Dendritic cell treated with granulocyte-macrophage colony-stimulating factor and Interleukin-4, amounts not matched to agents 40 ng/mL and 50 ng/mL, for 4 days (primary cell): ENCODE data around the gene ETDA.
"Not testable (repeated sequence)": the region's sequence is repeated elsewhere in the genome, so short reads cannot be mapped to it uniquely, and the experiment has no call there.

Experiments
- H3K27ac Mint-ChIP-seq: one replicate; pipeline ENCODE4 v1.8.0; 2022; ENCODE audit warnings: mild to moderate bottlenecking, mixed read lengths
- H3K27me3 Mint-ChIP-seq: one replicate; pipeline ENCODE4 v1.8.0; 2022; ENCODE audit warnings: mild to moderate bottlenecking, mixed read lengths
- H3K36me3 Mint-ChIP-seq: one replicate; pipeline ENCODE4 v1.8.0; 2022; ENCODE audit warnings: low read depth, mixed read lengths
- H3K4me1 Mint-ChIP-seq: one replicate; pipeline ENCODE4 v1.8.0; 2022; ENCODE audit warnings: low read depth, mixed read lengths
- H3K4me3 Mint-ChIP-seq: one replicate; pipeline ENCODE4 v1.8.0; 2022; ENCODE audit warnings: mild to moderate bottlenecking, moderate library complexity, mixed read lengths
- H3K9me3 Mint-ChIP-seq: one replicate; pipeline ENCODE4 v1.8.0; 2022; ENCODE audit warnings: mixed read lengths
- intact Hi-C: fragments of 100-400 bp; cut with micrococcal nuclease; formaldehyde crosslinking; loops from one replicate; pipeline ENCODE4 v1.15.0; 2022

ETDA gene

DNA sequence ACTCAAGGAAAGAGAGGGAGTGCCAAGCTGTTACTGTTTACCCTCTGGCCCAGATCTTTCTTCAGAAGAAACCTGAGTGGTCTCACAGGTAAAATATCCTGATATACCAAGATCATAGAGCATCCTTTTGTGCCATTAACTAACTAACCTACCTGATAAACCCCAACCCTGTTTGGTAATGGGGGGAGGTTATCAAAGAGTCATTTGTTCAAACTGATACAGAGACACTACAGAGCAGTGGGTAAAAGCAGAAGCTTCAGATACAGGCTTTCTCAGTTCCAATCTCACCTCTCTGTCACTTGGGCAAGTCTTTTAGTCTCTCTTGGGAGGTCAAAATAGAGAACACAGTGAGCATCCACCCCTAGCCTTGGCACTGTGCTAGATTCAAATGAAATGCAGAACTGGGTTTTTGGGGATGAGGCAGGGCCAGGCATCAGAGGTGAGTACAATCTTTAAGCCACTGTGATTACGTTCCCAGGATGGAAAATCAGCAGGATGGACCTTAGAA lies at the start of gene ETDA:
Gene ETDA (plus strand): TSS at position 51 of the 508 bp plus-strand sequence. CDS start 1,216 bp downstream, outside the sequence.
- H3K4me3 Mint-ChIP-seq, H3K9me3 Mint-ChIP-seq, H3K27me3 Mint-ChIP-seq, H3K27ac Mint-ChIP-seq, intact Hi-C loops, H3K4me1 Mint-ChIP-seq, H3K36me3 Mint-ChIP-seq: not testable (repeated sequence)

DNA sequence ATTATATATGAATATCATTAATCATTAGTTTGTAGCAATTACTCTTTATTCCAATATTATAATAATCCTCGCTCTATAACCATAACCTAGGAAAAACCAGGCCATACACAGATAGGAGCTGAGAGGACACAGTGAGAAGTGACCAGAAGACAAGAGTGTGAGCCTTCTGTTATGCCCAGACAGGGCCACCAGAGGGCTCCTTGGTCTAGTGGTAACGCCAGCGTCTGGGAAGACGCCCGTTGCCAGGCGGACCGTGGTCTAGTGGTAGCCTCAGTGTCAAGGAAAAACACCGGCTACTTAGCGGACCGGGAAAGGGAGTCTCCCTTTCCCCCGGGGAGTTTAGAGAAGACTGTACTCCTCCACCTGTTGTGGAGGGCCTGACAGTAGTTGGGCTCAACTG lies 45.4 kb upstream of the ETDA start:
- H3K36me3 Mint-ChIP-seq, H3K4me3 Mint-ChIP-seq, H3K27ac Mint-ChIP-seq, H3K4me1 Mint-ChIP-seq, intact Hi-C loops, H3K9me3 Mint-ChIP-seq: not testable (repeated sequence)
- peaks cover 10% of the 10 kb centered on the region for H3K27me3 Mint-ChIP-seq

DNA sequence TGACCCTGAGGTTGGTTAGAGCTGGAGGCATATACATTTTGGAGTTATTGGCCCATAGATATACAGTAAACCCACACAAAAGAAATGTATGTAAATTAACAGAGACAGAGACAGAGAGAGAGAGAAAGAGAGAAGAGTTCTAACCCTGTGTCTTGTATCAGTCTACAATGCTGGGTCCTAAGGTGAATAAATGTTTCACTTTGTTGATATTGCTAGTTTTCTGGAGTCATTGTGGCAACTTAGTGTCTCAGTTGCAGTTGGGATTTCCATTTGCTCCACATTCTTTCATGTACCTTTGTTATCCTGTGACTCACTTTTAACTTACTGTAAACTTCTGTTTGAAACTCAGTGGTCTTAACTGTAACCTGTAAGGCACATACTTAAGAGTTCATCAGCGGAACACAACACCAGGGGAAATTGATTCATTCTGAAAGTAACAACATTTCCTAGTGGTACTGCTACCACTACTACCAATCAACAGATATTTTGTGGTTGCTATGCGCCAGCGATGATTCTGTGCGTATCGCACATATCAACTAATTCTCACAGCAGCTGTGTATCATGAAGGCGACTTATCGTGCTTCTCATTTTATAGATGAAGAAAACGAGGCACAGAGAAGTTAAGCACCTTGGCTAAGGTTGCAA lies 38.5 kb upstream of the ETDA start:
- H3K27me3 Mint-ChIP-seq = peaks cover 4% of the 10 kb centered on the region
- H3K27ac Mint-ChIP-seq = no peak overlapping the region
- H3K4me1 Mint-ChIP-seq = no peaks in the 10 kb centered on the region
- H3K9me3 Mint-ChIP-seq = no peaks in the 10 kb centered on the region
- H3K36me3 Mint-ChIP-seq = no peaks in the 10 kb centered on the region
- intact Hi-C loops = no loop called here
- H3K4me3 Mint-ChIP-seq = no peak overlapping the region

DNA sequence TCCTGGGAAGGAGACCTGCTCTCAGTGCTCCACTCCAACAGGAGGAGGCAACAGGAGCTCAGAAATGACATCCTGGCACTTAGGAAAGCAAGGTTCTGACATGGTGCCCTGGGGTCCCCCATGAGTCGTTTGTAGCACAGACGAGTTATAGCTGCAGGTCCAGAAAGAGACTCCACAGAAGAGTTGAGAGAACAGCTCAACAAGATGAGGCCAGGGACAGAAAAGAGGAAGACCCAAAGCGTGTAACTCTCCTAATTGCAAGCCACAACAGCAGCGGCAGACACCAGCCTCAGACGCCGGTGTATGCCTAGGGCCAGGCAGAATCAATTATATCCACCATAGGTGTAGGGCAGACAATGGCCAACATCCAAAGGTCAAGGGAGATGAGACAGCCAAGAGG lies 5.9 kb upstream of the ETDA start:
- H3K27me3 Mint-ChIP-seq, H3K4me3 Mint-ChIP-seq, H3K4me1 Mint-ChIP-seq, H3K27ac Mint-ChIP-seq, H3K36me3 Mint-ChIP-seq, H3K9me3 Mint-ChIP-seq, intact Hi-C loops: not testable (repeated sequence)

DNA sequence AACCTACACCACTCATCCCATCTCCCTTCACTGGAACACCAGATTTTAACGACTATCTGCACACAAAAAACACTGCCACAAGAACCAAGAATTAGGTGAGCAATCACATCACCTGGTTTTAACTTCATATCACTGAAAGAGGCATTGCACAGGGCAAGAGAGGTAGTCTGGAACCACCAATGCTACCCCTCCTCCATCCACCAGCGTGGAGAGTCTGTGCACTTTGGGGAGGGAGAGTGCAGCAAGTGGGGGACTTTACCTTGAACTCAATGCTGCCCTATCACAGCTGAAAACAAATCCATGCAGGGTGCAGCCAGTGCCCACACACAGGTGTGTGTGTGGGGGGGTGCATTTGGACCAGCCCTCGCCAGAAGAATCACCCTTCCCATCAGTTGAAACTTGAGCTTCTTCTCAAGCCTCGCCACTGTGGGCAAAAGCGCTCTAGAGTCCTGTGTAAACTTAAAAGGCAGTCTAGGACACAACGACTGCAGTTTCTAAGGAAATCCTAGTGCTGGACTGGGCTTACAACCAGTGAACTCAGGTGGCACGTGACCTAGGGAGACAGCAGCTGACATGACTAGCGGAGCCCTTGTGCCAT lies 4.3 kb downstream of the ETDA start:
- H3K36me3 Mint-ChIP-seq, H3K9me3 Mint-ChIP-seq, H3K27ac Mint-ChIP-seq, H3K27me3 Mint-ChIP-seq, intact Hi-C loops, H3K4me1 Mint-ChIP-seq, H3K4me3 Mint-ChIP-seq: not testable (repeated sequence)

DNA sequence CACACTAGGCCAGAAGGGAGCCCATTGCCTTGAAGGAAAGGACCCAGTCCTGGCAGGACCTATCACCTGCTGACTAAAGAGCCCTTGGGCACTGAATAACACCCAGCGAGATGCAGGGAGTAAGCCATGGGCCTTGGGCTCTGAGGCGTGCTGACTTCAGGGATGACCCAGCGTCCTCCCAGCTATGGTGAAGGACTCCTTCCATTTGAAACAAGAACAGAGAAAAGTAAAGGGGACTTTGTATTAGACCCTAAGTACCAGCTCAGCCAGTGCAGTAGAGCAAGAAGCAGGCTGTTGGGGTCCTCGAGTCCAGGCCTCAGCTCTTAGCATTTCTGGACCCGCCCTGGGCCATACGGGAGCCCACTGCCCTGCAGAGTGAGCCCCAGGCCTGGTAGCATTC lies 5.1 kb downstream of the ETDA start:
- H3K9me3 Mint-ChIP-seq = peaks cover 11% of the 10 kb centered on the region
- intact Hi-C loops = no loop called here
- H3K4me1 Mint-ChIP-seq = no peaks in the 10 kb centered on the region
- H3K4me3 Mint-ChIP-seq = no peak overlapping the region
- no peak overlapping the region for H3K27ac Mint-ChIP-seq
- H3K36me3 Mint-ChIP-seq = no peaks in the 10 kb centered on the region
- no peaks in the 10 kb centered on the region for H3K27me3 Mint-ChIP-seq

DNA sequence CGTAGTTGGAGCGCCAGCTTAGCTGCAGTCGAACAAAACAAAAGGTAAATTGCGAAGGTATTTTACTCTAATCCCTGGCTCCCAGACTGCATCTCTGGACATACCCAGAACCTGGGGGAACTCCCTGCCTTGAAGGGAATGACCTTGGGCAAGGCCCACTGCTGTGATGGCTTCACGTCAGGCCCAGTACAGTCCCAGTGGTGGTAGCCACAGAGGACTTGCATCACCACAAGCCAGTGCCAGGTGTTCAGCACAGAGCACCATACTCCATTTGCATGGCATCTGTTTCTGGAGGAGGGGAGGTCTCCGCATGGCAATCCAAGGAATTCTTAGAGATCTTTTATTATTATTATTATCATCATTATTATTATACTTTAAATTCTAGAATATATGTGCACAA lies 5.6 kb downstream of the ETDA start:
- peaks cover 16% of the 10 kb centered on the region for H3K9me3 Mint-ChIP-seq
- H3K27ac Mint-ChIP-seq = no peak overlapping the region
- intact Hi-C loops = no loop called here
- H3K36me3 Mint-ChIP-seq = no peaks in the 10 kb centered on the region
- no peaks in the 10 kb centered on the region for H3K4me1 Mint-ChIP-seq
- no peak overlapping the region for H3K4me3 Mint-ChIP-seq
- H3K27me3 Mint-ChIP-seq = no peaks in the 10 kb centered on the region

DNA sequence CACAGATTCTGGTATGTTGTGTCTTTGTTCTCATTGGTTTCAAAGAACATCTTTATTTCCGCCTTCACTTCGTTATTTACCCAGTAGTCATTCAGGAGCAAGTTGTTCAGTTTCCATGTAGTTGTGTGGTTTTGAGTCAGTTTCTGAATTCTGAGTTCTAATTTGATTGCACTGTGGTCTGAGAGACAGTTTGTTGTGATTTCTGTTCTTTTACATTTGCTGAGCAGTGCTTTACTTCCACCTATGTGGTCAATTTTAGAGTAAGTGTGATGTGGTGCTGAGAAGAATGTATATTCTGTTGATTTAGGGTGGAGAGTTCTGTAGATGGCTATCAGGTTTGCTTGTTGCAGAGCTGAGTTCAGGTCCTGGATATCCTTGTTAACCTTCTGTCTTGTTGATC lies 9.1 kb downstream of the ETDA start:
- H3K27ac Mint-ChIP-seq, H3K4me1 Mint-ChIP-seq, H3K4me3 Mint-ChIP-seq, H3K27me3 Mint-ChIP-seq, intact Hi-C loops, H3K36me3 Mint-ChIP-seq: not testable (repeated sequence)
- H3K9me3 Mint-ChIP-seq = peaks cover 42% of the 10 kb centered on the region

DNA sequence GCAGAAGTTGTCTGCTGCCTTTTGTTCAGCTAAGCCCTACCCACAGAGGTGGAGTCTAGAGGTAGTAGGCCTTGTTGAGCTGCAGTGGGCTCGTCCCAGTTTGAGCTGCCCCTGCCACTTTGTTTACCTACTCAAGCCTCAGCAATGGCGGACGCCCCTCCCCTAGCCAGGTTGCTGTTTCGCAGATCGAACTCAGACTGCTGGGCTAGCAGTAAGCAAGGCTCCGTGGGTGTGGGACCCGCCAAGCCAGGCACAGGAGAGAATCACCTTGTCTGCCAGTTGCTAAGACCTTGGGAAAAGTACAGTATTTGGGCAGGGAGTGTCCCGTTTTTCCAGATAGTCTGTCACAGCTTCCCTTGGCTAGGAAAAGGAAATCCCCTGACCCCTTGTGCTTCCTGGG lies 11.5 kb downstream of the ETDA start:
- peaks cover 42% of the 10 kb centered on the region for H3K9me3 Mint-ChIP-seq
- intact Hi-C loops, H3K36me3 Mint-ChIP-seq, H3K27me3 Mint-ChIP-seq, H3K4me1 Mint-ChIP-seq, H3K4me3 Mint-ChIP-seq, H3K27ac Mint-ChIP-seq: not testable (repeated sequence)

DNA sequence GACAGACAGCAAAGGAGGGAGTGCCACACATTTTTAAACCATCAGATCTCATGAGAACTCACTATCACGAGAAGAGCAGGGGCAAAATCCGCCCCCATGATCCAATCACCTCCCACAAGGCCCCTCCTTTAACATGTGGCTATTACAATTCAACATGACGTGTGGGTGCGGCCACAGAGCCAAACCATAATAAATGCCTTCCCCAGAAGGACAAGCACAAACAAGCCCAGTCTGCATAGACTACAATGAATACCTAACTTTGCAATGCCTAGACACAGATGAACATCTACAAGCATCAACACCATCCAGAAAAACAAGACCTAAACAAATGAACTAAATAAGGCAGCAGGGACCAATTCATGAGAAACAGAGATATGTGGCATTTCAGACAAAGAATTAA lies 12.3 kb downstream of the ETDA start:
- intact Hi-C loops = no loop called here
- Mint-ChIP-seq H3K4me3 (no peak overlapping the region), H3K4me1 (no peaks in the 10 kb centered on the region), H3K36me3 (no peaks in the 10 kb centered on the region), H3K9me3 (peaks cover 42% of the 10 kb centered on the region), H3K27me3 (no peaks in the 10 kb centered on the region), H3K27ac (no peak overlapping the region)

DNA sequence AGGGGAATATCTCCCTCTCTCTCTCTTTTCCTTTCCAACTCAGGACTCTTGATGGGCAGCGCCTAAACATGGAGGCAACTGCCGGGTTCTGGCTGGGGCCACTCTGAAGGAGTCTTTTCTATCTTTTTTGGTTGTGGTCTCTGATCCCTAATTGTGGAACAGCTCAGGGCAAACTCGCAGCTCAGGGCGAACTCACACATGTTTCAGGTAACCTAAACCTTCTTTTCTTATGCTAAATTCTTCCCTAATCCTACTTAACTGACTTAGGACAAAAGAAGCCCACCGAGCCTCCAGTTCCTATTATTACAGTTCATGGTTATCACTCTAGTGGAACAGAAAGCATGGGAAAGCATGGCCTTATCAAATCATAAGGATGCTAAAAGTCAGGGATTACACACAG lies 21.3 kb downstream of the ETDA start:
- Mint-ChIP-seq H3K9me3 (peaks cover 2% of the 10 kb centered on the region), H3K27me3 (no peaks in the 10 kb centered on the region), H3K36me3 (no peaks in the 10 kb centered on the region), H3K4me1 (no peaks in the 10 kb centered on the region), H3K27ac (no peak overlapping the region), H3K4me3 (no peak overlapping the region)
- intact Hi-C loops = no loop called here

DNA sequence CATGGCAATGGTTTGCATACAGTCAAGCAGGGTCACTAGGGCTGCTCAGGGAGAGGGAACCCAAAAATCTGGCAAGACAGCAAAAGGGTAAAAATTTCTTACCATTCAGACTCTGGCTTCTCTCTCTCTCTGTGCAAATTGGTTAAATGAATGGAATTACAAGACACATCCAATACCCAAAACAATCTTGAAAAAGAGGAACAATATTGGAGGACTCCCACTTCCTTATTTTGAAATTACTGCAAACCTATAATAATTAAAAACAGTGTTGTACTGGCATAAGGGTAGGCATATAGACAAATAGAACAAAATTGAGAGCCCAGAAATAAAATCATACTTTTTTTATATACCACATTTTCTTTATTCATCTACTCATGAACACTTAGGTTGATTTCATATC lies 24.1 kb downstream of the ETDA start:
- Mint-ChIP-seq H3K4me3 (no peak overlapping the region), H3K4me1 (no peaks in the 10 kb centered on the region)
- intact Hi-C loops = no loop called here

DNA sequence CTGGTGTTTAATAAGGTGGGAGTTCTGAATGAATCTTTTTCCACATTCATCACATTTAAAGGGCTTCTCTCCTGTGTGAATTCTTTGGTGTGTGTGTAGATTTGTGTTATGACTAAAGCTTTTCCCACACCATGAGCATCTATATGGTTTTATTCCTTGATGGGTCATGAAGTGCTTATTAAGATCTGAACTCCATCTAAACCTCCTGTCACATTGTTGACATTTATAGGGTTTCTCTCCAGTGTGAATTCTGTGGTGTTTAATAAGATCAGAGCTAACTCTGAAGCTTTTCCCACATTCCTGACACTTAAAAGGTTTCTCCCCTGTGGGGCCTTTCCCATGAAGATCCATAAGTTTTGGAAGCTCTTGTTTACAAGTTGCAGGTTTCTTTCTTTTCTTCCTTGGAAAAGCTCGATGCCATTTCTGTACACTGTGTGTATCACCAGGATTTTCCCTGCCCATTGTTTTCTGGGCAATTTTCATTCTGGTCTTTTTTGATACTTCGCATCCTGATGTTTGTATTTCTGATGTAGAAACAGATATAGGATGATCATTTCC lies 35.5 kb downstream of the ETDA start:
- Mint-ChIP-seq H3K4me1 (no peaks in the 10 kb centered on the region), H3K36me3 (peaks cover 49% of the 10 kb centered on the region), H3K9me3 (peaks cover 63% of the 10 kb centered on the region), H3K27ac (no peak overlapping the region), H3K4me3 (no peak overlapping the region), H3K27me3 (no peaks in the 10 kb centered on the region)
- intact Hi-C loops = no loop called here

More for the DNA sequence above, 24.1 kb downstream of the ETDA start:
- Mint-ChIP-seq H3K27ac (no peak overlapping the region), H3K36me3 (no peaks in the 10 kb centered on the region), H3K9me3 (peaks cover 31% of the 10 kb centered on the region), H3K27me3 (no peaks in the 10 kb centered on the region)

DNA sequence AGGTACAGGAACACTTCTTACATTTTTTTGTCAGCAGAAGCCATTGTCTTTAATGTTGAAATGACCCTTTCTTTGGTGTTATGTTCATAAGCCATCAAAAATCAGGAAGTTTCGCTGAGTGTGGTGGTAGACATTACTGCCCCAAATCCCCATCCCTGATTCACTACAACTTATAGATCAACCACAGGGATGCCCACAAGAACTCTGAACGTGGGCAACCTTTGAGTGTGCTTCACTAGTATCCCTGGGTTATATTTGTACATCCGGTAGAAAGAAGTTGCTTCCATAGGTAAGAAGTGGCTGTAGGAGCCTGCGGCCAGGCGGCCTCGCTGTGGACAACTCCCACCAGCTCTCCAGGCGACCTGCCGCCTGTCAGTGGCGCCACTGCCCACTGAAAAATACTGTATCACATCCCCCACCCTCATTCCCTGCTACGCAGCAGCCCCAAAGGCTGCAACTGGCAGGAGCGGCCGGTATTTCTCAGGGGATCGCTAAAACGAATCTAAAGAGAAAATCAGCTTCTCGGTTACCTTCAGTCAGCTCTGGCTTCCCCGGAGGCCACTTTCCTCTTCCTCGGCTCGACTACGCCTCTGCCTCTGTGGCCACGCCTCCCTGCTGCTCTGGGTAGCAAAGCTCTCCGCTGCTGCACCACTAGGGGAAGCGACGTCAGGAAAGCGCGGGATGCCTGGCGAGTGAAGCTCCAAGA lies 43.5 kb downstream of the ETDA start:
- intact Hi-C loops = no loop called here
- peaks cover 11% of the 10 kb centered on the region for H3K9me3 Mint-ChIP-seq
- peak overlapping the region; percentile 57 for H3K4me3 Mint-ChIP-seq
- H3K27me3 Mint-ChIP-seq = no peaks in the 10 kb centered on the region
- no peak overlapping the region for H3K27ac Mint-ChIP-seq
- H3K36me3 Mint-ChIP-seq = peaks cover 10% of the 10 kb centered on the region
- H3K4me1 Mint-ChIP-seq = peaks cover 8% of the 10 kb centered on the region
